ENCODE measurements around the gene RAMP1. TPM values are rescaled to one million over a fixed set of nuclear protein-coding genes. Genes with fewer than 3 reads are reported as not detected.

Gene RAMP1
- total RNA-seq, 1 donor from 2014 or later, result 3.9 TPM

- H3K27ac Mint-ChIP-seq, result no peak overlapping the region
- ATAC-seq (ENCODE audit: low read depth) (no peak), DNase-seq (no peak)
- no peak for TF ChIP-seq CTCF (IDR thresholded peaks at IDR 0.05)
- no peaks in the 10 kb centered on the region for H3K36me3 Mint-ChIP-seq (ENCODE audit: low read depth)
- H3K9me3 Mint-ChIP-seq, result no peaks in the 10 kb centered on the region
- no peak overlapping the region for H3K4me3 Mint-ChIP-seq
- intact Hi-C loops (cut with micrococcal nuclease), result loop anchor here (1.0 to 10.0 kb wide), 7 partner anchors 41 to 927 kb away; partner anchors contain the start of gene ERFE
- peaks cover 7% of the 10 kb centered on the region for H3K4me1 Mint-ChIP-seq
- CTCF ChIA-PET, result interaction anchor here (1.0 to 1.8 kb wide), 7 partner anchors 41 to 406 kb away, joined by 3 to 19 read pairs (median 5); no protein-coding TSS in a partner anchor
- H3K27me3 Mint-ChIP-seq, result peaks cover 45% of the 10 kb centered on the region
- POLR2A ChIA-PET, result no interaction called here
Measured at GRCh38 chr2:237857791-237858190, 1.6 kb upstream of the RAMP1 start.

GRCh38 chr2:237858294-237859081 lies 935 bp upstream of the RAMP1 start:
- Mint-ChIP-seq H3K9me3 (no peaks in the 10 kb centered on the region), H3K36me3 (ENCODE audit: low read depth) (no peaks in the 10 kb centered on the region), H3K4me1 (peaks cover 7% of the 10 kb centered on the region), H3K27me3 (peaks cover 45% of the 10 kb centered on the region), H3K4me3 (peak overlapping the region; percentile 47), H3K27ac (no peak overlapping the region)
- ChIA-PET CTCF (interaction anchor here (0.6 to 1.8 kb wide), 9 partner anchors 40 to 405 kb away, joined by 3 to 19 read pairs (median 4); no protein-coding TSS in a partner anchor), POLR2A (no interaction called here)
- ATAC-seq (ENCODE audit: low read depth), result peak; percentile 73
- DNase-seq, result no peak
- intact Hi-C loops (cut with micrococcal nuclease), result loop anchor here (1.0 to 10.0 kb wide), 7 partner anchors 40 to 926 kb away; partner anchors contain the start of gene ERFE
- TF ChIP-seq CTCF (IDR thresholded peaks at IDR 0.05), result no peak

- ATAC-seq (ENCODE audit: low read depth) (no peak), DNase-seq (no peak)
- intact Hi-C loops (cut with micrococcal nuclease), result loop anchor here (2.0 to 10.0 kb wide), 5 partner anchors 40 to 926 kb away; partner anchors contain the start of gene ERFE
- ChIA-PET POLR2A (no interaction called here), CTCF (interaction anchor here (0.7 to 1.8 kb wide), 7 partner anchors 40 to 404 kb away, joined by 3 to 19 read pairs (median 5); no protein-coding TSS in a partner anchor)
- Mint-ChIP-seq H3K27me3 (peaks cover 47% of the 10 kb centered on the region), H3K9me3 (no peaks in the 10 kb centered on the region), H3K27ac (no peak overlapping the region), H3K4me3 (no peak overlapping the region), H3K36me3 (ENCODE audit: low read depth) (no peaks in the 10 kb centered on the region), H3K4me1 (peaks cover 7% of the 10 kb centered on the region)
- no peak for TF ChIP-seq CTCF (IDR thresholded peaks at IDR 0.05)
Measured at GRCh38 chr2:237859082-237859433, 365 bp upstream of the RAMP1 start.

- peaks cover 52% of the 10 kb centered on the region for H3K27me3 Mint-ChIP-seq
- CTCF ChIA-PET, result interaction anchor here (1.3 to 1.5 kb wide), 3 partner anchors 38 to 404 kb away, joined by 3 to 4 read pairs (median 3); no protein-coding TSS in a partner anchor
Measured at GRCh38 chr2:237860273-237860935, 981 bp downstream of the RAMP1 start.

More at GRCh38 chr2:237860273-237860935, 981 bp downstream of the RAMP1 start:
- no peak for ATAC-seq (ENCODE audit: low read depth)
- Mint-ChIP-seq H3K36me3 (ENCODE audit: low read depth) (no peaks in the 10 kb centered on the region), H3K27ac (no peak overlapping the region), H3K4me3 (no peak overlapping the region), H3K4me1 (peaks cover 7% of the 10 kb centered on the region), H3K9me3 (no peaks in the 10 kb centered on the region)
- DNase-seq, result no peak
- intact Hi-C loops (cut with micrococcal nuclease), result no loop called here
- POLR2A ChIA-PET, result no interaction called here
- TF ChIP-seq CTCF (IDR thresholded peaks at IDR 0.05), result no peak

All from activated B cell treated with CpG ODN at 0.5 μM for 24 hours (primary cell).